PC-9 (cell line): Measurements from ENCODE around the gene STK32B.

ENCODE experiments used
- EZH2 ChIP-seq: fragments of 200-600 bp; sonication (generic); IDR thresholded peaks from 2 replicates; pipeline ENCODE4 v1.8.0; 2017; ENCODE audit warnings: antibody characterized with exemption, low read depth
- TF ChIP-seq, protein P1 (sequence below): fragments of 200-600 bp; sonication (generic); conservative IDR thresholded peaks from 2 replicates; pipeline ENCODE4 v1.6.1; 2017; ENCODE audit warnings: mixed run types, antibody characterized with exemption, mild to moderate bottlenecking, moderate library complexity

DNA sequence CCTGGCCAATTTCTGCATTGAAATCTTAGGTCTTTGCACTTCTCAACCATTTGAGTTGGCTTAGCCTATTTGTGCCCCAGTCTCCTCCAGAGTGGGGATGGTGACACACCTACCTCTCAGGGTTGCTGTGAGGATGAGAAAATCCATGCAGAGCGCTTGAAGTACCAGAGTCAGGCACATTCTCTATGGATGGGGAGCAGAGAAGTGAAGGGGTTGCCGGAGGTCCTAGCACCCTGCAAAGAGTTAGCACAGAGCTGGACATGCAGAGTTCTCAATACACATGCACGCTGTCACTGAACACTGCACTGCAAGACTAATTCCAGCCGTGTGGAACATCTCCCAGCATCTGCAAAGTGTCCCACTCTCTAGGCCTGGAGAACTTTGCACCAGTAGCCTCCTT lies 2.6 kb upstream of the STK32B start:
- TF ChIP-seq, protein P1, sequence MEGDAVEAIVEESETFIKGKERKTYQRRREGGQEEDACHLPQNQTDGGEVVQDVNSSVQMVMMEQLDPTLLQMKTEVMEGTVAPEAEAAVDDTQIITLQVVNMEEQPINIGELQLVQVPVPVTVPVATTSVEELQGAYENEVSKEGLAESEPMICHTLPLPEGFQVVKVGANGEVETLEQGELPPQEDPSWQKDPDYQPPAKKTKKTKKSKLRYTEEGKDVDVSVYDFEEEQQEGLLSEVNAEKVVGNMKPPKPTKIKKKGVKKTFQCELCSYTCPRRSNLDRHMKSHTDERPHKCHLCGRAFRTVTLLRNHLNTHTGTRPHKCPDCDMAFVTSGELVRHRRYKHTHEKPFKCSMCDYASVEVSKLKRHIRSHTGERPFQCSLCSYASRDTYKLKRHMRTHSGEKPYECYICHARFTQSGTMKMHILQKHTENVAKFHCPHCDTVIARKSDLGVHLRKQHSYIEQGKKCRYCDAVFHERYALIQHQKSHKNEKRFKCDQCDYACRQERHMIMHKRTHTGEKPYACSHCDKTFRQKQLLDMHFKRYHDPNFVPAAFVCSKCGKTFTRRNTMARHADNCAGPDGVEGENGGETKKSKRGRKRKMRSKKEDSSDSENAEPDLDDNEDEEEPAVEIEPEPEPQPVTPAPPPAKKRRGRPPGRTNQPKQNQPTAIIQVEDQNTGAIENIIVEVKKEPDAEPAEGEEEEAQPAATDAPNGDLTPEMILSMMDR = no peak
- TF ChIP-seq EZH2 = no peak
